T-helper 17 cell (primary cell): Measurements from ENCODE around the gene SGPP1. TPM values are rescaled to one million over a fixed set of nuclear protein-coding genes. Genes with fewer than 3 reads are reported as not detected.
"Not testable (repeated sequence)": the region's sequence is repeated elsewhere in the genome, so short reads cannot be mapped to it uniquely, and the experiment has no call there.

Source experiments
- ATAC-seq: fragments of 150-1000 bp; cut with Tn5 transposase; 2 replicates; pipeline ENCODE4 v1.10.0; 2021; ENCODE audit warnings: mild to moderate bottlenecking, moderate library complexity
- DNase-seq, 3 donors: peaks; one replicate each; pipeline versions ENCODE4 v3.0.0 to v3.0.0-alpha.2; 2020 to 2021
- H3K9me3 ChIP-seq: one replicate; pipeline ENCODE4 v1.7.0; 2013; ENCODE audit warnings: low read length, mild to moderate bottlenecking; ENCODE audit not compliant: control insufficient read depth, poor library complexity, severe bottlenecking
- H3K27ac Mint-ChIP-seq: one replicate; pipeline ENCODE4 v1.8.0; 2022; ENCODE audit warnings: mild to moderate bottlenecking, moderate library complexity, mixed read lengths
- H3K27me3 Mint-ChIP-seq: one replicate; pipeline ENCODE4 v1.8.0; 2022; ENCODE audit warnings: mixed read lengths
- H3K36me3 Mint-ChIP-seq: one replicate; pipeline ENCODE4 v1.8.0; 2022; ENCODE audit warnings: low read depth, mixed read lengths
- H3K4me1 Mint-ChIP-seq: one replicate; pipeline ENCODE4 v1.8.0; 2022; ENCODE audit warnings: mild to moderate bottlenecking, mixed read lengths
- H3K4me3 Mint-ChIP-seq: one replicate; pipeline ENCODE4 v1.8.0; 2022; ENCODE audit warnings: mild to moderate bottlenecking, moderate library complexity, mixed read lengths
- total RNA-seq, 4 donors: library from RNA in 2 of 4; stranded (reverse) in 2 of 4; gene quantifications; one replicate each; pipeline ENCODE4 v1.2.3 and lab custom pipeline; 2022 to 2026

SGPP1 gene
- total RNA-seq, 2 donors from 2014 or later, result 13.6 to 14.2 TPM

DNA sequence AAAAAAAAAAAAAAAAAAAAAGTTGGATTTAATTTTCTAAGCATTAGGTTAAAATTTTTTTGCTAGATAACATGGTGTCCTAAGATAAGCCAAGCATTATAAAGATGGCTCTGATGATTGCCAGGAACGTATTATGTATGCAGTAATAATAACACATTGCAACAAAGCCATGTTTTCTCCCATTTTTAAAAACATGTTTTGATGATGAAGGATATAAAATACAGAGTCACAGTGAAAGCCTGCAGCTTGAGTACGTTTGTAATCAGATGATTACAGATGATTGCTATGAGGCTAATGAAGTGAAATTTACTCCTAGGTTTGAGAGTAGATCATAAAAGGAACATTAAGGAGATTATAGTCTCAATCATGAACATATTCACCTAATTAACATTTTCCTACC, 72.9 kb downstream of the SGPP1 start:
- no peak overlapping the region for H3K27ac Mint-ChIP-seq
- no peak for ATAC-seq
- no peaks in the 10 kb centered on the region for H3K36me3 Mint-ChIP-seq
- peaks cover 16% of the 10 kb centered on the region for H3K4me1 Mint-ChIP-seq
- no peaks in the 10 kb centered on the region for H3K9me3 ChIP-seq
- no peaks in the 10 kb centered on the region for H3K27me3 Mint-ChIP-seq
- no peak overlapping the region for H3K4me3 Mint-ChIP-seq
- DNase-seq, result no peak

GRCh38 chr14:63654346-63654745, 73.5 kb downstream of the SGPP1 start:
- Mint-ChIP-seq H3K27me3 (no peaks in the 10 kb centered on the region), H3K4me3 (no peak overlapping the region), H3K36me3 (no peaks in the 10 kb centered on the region), H3K27ac (no peak overlapping the region), H3K4me1 (peaks cover 20% of the 10 kb centered on the region)
- H3K9me3 ChIP-seq, result no peaks in the 10 kb centered on the region
- ATAC-seq, result no peak
- DNase-seq, result no peak

DNA sequence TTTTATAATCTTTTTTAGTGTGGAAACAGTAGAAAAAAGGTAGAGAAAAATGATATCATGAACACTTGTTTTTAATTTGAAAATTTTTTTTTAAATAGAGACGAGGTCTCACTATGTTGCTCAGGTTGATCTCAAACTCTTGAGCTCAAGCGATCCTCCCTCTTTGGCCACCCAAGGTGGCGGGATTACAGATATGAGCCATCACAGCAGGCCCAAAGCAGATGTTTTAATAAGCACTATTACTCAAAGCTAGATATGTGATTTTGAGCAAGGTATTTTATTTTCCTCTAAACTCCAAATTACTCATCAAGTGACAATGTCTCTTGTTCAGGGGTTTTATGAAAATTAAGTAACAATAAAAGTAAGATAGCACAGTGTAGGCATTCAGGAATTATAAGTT, 75.5 kb downstream of the SGPP1 start:
- Mint-ChIP-seq H3K27ac (peak overlapping the region; percentile 95), H3K36me3 (no peaks in the 10 kb centered on the region), H3K27me3 (no peaks in the 10 kb centered on the region), H3K4me1 (peaks cover 23% of the 10 kb centered on the region), H3K4me3 (no peak overlapping the region)
- DNase-seq (no peak), ATAC-seq (no peak)
- H3K9me3 ChIP-seq, result no peaks in the 10 kb centered on the region

- Mint-ChIP-seq H3K36me3 (no peaks in the 10 kb centered on the region), H3K4me3 (peak overlapping the region; percentile 39), H3K27me3 (no peaks in the 10 kb centered on the region), H3K27ac (peak overlapping the region; percentile 95), H3K4me1 (peaks cover 26% of the 10 kb centered on the region)
- no peaks in the 10 kb centered on the region for H3K9me3 ChIP-seq
- DNase-seq (no peak), ATAC-seq (peak; percentile 97)
These were observed 77.5 kb downstream of the SGPP1 start for GRCh38 chr14:63650256-63650952.

DNA sequence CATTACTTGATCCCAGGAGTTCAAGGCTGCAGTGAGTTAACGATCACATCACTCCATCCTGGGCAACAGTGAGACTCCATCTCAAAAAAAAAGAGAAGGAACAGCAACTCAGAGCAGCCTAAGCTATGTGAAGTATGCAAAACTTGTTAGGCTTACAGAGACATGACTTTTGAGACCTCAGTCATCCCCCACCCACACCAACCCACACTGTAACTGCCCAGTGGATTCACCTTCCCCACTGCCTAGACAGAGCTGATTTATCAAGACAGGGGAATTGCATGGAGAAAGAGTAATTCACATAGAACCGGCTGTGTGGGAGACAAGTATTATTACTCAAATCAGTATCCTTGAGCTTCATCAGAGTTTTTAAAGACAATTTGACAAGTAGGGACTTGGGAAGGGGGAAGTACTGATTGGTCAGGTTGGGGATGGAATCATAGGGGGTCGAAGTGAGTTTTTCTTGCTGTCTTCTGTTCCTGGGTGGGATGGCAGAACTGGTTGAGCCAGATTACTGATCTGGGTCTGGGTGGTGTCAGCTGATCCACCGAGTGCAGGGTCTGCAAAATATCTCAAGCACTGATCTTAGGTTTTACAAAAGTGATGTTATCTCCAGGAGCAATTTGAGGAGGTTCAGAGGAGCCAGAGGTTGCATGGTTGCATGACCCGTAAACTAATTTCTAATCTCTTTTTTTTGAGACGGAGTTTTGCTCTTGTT, 80.0 kb downstream of the SGPP1 start:
- Mint-ChIP-seq H3K4me1 (peaks cover 24% of the 10 kb centered on the region), H3K4me3 (peak overlapping the region; percentile 26), H3K27ac (no peak overlapping the region), H3K36me3 (no peaks in the 10 kb centered on the region), H3K27me3 (no peaks in the 10 kb centered on the region)
- ATAC-seq, result no peak
- no peak for DNase-seq
- H3K9me3 ChIP-seq, result no peaks in the 10 kb centered on the region

DNA sequence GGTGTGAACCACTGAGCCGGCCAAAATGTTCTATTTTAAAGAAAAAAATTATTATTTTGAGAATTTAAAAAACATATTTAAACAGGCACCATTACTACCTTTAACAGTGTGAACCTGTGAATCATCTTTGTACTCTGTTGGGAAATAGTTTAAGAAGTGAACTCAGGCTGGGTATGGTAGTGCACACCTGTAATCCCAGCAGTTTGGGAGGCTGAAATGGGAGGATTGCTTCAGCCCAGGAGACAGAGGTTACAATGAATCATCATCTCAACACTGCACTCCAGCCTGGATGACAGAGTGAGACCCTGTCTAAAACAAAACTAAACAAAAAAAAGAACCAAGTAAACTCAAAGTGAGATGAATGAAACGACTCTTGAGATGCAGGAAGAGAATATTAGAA, 83.1 kb downstream of the SGPP1 start:
- no peak for DNase-seq
- no peak for ATAC-seq
- no peaks in the 10 kb centered on the region for H3K36me3 Mint-ChIP-seq
- H3K27ac Mint-ChIP-seq, result no peak overlapping the region
- H3K27me3 Mint-ChIP-seq, result no peaks in the 10 kb centered on the region
- H3K4me3 Mint-ChIP-seq, result no peak overlapping the region
- H3K9me3 ChIP-seq, result no peaks in the 10 kb centered on the region
- H3K4me1 Mint-ChIP-seq, result peaks cover 17% of the 10 kb centered on the region

GRCh38 chr14:63642656-63643382, 85.0 kb downstream of the SGPP1 start:
- Mint-ChIP-seq H3K4me3 (peak overlapping the region; percentile 94), H3K27me3 (no peaks in the 10 kb centered on the region), H3K27ac (peak overlapping the region; percentile 98), H3K4me1 (peaks cover 20% of the 10 kb centered on the region), H3K36me3 (no peaks in the 10 kb centered on the region)
- ATAC-seq, result no peak
- no peak for DNase-seq
- no peaks in the 10 kb centered on the region for H3K9me3 ChIP-seq

GRCh38 chr14:63642229-63642611, 85.6 kb downstream of the SGPP1 start:
- Mint-ChIP-seq H3K27me3 (no peaks in the 10 kb centered on the region), H3K27ac (peak overlapping the region; percentile 98), H3K36me3 (no peaks in the 10 kb centered on the region), H3K4me1 (peaks cover 18% of the 10 kb centered on the region), H3K4me3 (peak overlapping the region; percentile 94)
- ATAC-seq (peak; percentile 71), DNase-seq (peak; percentile 52 to 67 (median 64))
- no peaks in the 10 kb centered on the region for H3K9me3 ChIP-seq

- peaks cover 4% of the 10 kb centered on the region for H3K36me3 Mint-ChIP-seq
- H3K27ac Mint-ChIP-seq, result peak within 1 kb of the TSS; percentile 98
- no peaks in the 10 kb centered on the region for H3K27me3 Mint-ChIP-seq
- H3K4me1 Mint-ChIP-seq, result peaks cover 21% of the 10 kb centered on the region
- DNase-seq, result peak; percentile 86 to 94 (median 90)
- no peaks in the 10 kb centered on the region for H3K9me3 ChIP-seq
- H3K4me3 Mint-ChIP-seq, result peak within 1 kb of the TSS; percentile 94
- peak; percentile 87 for ATAC-seq
These were observed 86.2 kb downstream of the SGPP1 start, which contains the start of gene WDR89 for GRCh38 chr14:63641473-63642228. TSS of gene WDR89 (minus strand) at chr14:63641871. CDS start at chr14:63599942, 41,929 bp downstream.

- H3K4me1 Mint-ChIP-seq, result peaks cover 18% of the 10 kb centered on the region
- no peaks in the 10 kb centered on the region for H3K27me3 Mint-ChIP-seq
- H3K9me3 ChIP-seq, result no peaks in the 10 kb centered on the region
- peak overlapping the region; percentile 60 for H3K4me3 Mint-ChIP-seq
- DNase-seq, result no peak
- H3K36me3 Mint-ChIP-seq, result peaks cover 4% of the 10 kb centered on the region
- ATAC-seq, result no peak
- H3K27ac Mint-ChIP-seq, result peak overlapping the region; percentile 86
These were observed 89.4 kb downstream of the SGPP1 start for GRCh38 chr14:63638493-63638892.

DNA sequence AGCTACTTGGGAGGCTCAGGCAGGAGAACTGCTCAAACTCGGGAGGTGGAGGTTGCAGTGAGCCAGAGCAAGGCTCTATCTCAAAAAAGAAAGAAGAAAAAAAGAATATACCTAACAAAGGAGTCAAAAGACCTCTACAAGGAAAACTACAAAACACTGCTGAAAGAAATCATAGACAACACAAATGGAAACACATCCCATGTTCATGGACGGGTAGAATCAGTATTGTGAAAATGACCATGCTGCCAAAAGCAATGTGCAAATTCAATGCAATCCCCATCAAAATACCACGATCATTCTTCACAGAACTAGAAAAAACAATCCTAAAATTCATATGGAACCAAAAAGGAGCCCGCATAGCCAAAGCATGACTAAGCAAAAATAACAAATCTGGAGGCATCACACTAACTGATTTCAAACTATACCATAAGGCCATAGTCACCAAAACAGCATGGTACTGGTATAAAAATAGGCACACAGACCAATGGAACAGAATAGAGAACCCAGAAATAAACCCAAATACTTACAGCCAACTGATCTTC, 91.7 kb downstream of the SGPP1 start:
- peaks cover 14% of the 10 kb centered on the region for H3K4me1 Mint-ChIP-seq
- not testable (repeated sequence) for H3K27ac Mint-ChIP-seq

More for the DNA sequence above, 91.7 kb downstream of the SGPP1 start:
- H3K4me3 Mint-ChIP-seq, H3K27me3 Mint-ChIP-seq, ATAC-seq, DNase-seq, H3K9me3 ChIP-seq, H3K36me3 Mint-ChIP-seq: not testable (repeated sequence)
